ENCODE data around the gene PRKX.

GRCh38 chrX:3639236-3639635 is 74.2 kb downstream of the PRKX start:
- no peak for TF ChIP-seq TAF1 (IDR thresholded peaks at IDR 0.05; ENCODE audit: borderline replicate concordance, low read depth, low read length)
- no peak for TF ChIP-seq POLR2A (IDR thresholded peaks at IDR 0.05; ENCODE audit: low read depth, low read length)

All from GM12892 (cell line).